IPS-NIHi11 (cell line): ENCODE data around the gene LRRC10B.

Experiments
- DNase-seq: peaks from one replicate; pipeline ENCODE4 v3.0.0; 2012; ENCODE audit warnings: mixed read lengths, low spot score

LRRC10B gene

GRCh38 chr11:61486779-61487178 is 21.8 kb upstream of the LRRC10B start:
- no peak for DNase-seq

- DNase-seq, result no peak
These were observed 21.1 kb upstream of the LRRC10B start for GRCh38 chr11:61487342-61488025.

- DNase-seq, result peak; percentile 70
These were observed 19.8 kb upstream of the LRRC10B start for GRCh38 chr11:61488651-61489291.

GRCh38 chr11:61489833-61490721 is 18.5 kb upstream of the LRRC10B start:
- peak; percentile 82 for DNase-seq

GRCh38 chr11:61491736-61492395 is 16.7 kb upstream of the LRRC10B start:
- DNase-seq, result no peak

GRCh38 chr11:61494381-61494961 is 14.1 kb upstream of the LRRC10B start:
- DNase-seq, result no peak

- no peak for DNase-seq
These were observed 12.5 kb upstream of the LRRC10B start for GRCh38 chr11:61495801-61496601.

GRCh38 chr11:61496602-61497400 is 11.7 kb upstream of the LRRC10B start:
- no peak for DNase-seq

GRCh38 chr11:61497473-61497872 is 11.1 kb upstream of the LRRC10B start:
- no peak for DNase-seq

GRCh38 chr11:61497876-61498275 is 10.7 kb upstream of the LRRC10B start:
- no peak for DNase-seq

- DNase-seq, result no peak
These were observed 9.7 kb upstream of the LRRC10B start for GRCh38 chr11:61498767-61499341.

GRCh38 chr11:61499816-61500491 is 8.6 kb upstream of the LRRC10B start:
- peak; percentile 51 for DNase-seq

GRCh38 chr11:61502522-61502921 is 6.0 kb upstream of the LRRC10B start:
- no peak for DNase-seq

- no peak for DNase-seq
These were observed 5.3 kb upstream of the LRRC10B start for GRCh38 chr11:61503135-61503770.

GRCh38 chr11:61505106-61505505 is 3.4 kb upstream of the LRRC10B start:
- DNase-seq, result no peak

- no peak for DNase-seq
These were observed 2.9 kb upstream of the LRRC10B start for GRCh38 chr11:61505640-61506155.

- DNase-seq, result no peak
These were observed 1.4 kb upstream of the LRRC10B start for GRCh38 chr11:61507012-61507768.
